ENCODE measurements around the gene YBEY. TPM values are rescaled to one million over a fixed set of nuclear protein-coding genes. Genes with fewer than 3 reads are reported as not detected.

YBEY gene
- total RNA-seq, 1 donor from 2014 or later, result 13.5 TPM

GRCh38 chr21:46274797-46275390 is 11.2 kb upstream of the YBEY start:
- TF ChIP-seq EZH2 (IDR thresholded peaks at IDR 0.05; ENCODE audit: insufficient read depth, low read length), result no peak
- TF ChIP-seq CTCF (IDR thresholded peaks at IDR 0.05; ENCODE audit: insufficient read depth, low read depth, low read length), result no peak
- H3K4me2 ChIP-seq (ENCODE audit: low read length), result no peak overlapping the region
- FAIRE-seq (no peak), DNase-seq (ENCODE audit: low read depth) (no peak)
- Mint-ChIP-seq H3K9me3 (ENCODE audit: unreplicated experiment) (no peaks in the 10 kb centered on the region), H3K27me3 (ENCODE audit: low read depth, unreplicated experiment) (no peaks in the 10 kb centered on the region), H3K27ac (ENCODE audit: unreplicated experiment) (no peak overlapping the region), H3K4me1 (ENCODE audit: low read depth, unreplicated experiment) (no peaks in the 10 kb centered on the region), H3K4me3 (ENCODE audit: unreplicated experiment) (no peak overlapping the region), H3K36me3 (ENCODE audit: low read depth, unreplicated experiment) (peaks cover 17% of the 10 kb centered on the region)
- no peak overlapping the region for H3K4me3 ChIP-seq (ENCODE audit: insufficient read depth, low read depth, low read length)
- peaks cover 67% of the 10 kb centered on the region for H3K36me3 ChIP-seq (ENCODE audit: insufficient read depth, low read length)
- H4K20me1 ChIP-seq (ENCODE audit: insufficient read depth, low read length), result peaks cover 32% of the 10 kb centered on the region
- no peak overlapping the region for H3K27ac ChIP-seq (ENCODE audit: low read depth, low read length)
- H3K79me2 ChIP-seq (ENCODE audit: insufficient read depth, low read length), result peaks cover 14% of the 10 kb centered on the region
- H3K9ac ChIP-seq (ENCODE audit: low read length), result no peak overlapping the region
- H3K27me3 ChIP-seq (ENCODE audit: insufficient read depth, low read length), result no peaks in the 10 kb centered on the region
- no peak overlapping the region for H2AFZ ChIP-seq (ENCODE audit: low read depth, low read length)
- H3K9me3 ChIP-seq (ENCODE audit: insufficient read depth, low read depth, low read length), result no peaks in the 10 kb centered on the region
- no peaks in the 10 kb centered on the region for H3K4me1 ChIP-seq (ENCODE audit: insufficient read depth, low read length)

DNA sequence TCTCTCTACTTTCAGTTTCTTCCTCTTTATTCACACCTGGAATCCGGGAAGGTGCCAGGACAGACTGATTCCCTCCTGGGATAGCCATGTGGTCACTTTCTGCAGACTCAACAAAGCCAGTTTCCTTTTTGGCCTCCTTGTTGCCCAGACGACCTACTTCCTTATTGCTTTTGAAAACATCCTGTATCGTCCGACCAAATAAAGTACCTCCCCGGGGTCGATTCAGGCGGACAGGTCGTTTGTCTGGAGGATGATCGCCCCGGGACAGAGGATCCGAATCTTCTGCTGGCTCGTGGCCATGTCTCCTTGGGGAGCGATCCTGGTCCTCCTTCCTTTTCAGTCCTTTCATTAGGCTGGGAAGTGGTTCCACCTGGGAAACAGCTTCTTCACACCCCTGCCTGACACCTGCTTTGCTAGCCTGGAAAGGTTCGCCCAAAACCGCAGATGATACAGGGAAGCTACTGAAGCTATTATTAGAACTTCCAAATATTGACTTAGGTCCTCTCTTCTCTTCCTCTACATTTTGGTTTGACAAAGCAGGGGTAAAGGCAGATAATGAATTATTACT is 2.0 kb upstream of the YBEY start:
- Histone ChIP-seq H3K79me2 (ENCODE audit: insufficient read depth, low read length) (peaks cover 66% of the 10 kb centered on the region), H3K4me3 (ENCODE audit: insufficient read depth, low read depth, low read length) (no peak overlapping the region)
- no peaks in the 10 kb centered on the region for H3K27me3 Mint-ChIP-seq (ENCODE audit: low read depth, unreplicated experiment)

More for the DNA sequence above, 2.0 kb upstream of the YBEY start:
- H3K4me2 ChIP-seq (ENCODE audit: low read length), result peak overlapping the region; percentile 96
- Mint-ChIP-seq H3K4me1 (ENCODE audit: low read depth, unreplicated experiment) (peaks cover 27% of the 10 kb centered on the region), H3K27ac (ENCODE audit: unreplicated experiment) (no peak overlapping the region), H3K36me3 (ENCODE audit: low read depth, unreplicated experiment) (peaks cover 17% of the 10 kb centered on the region), H3K9me3 (ENCODE audit: unreplicated experiment) (no peaks in the 10 kb centered on the region), H3K4me3 (ENCODE audit: unreplicated experiment) (peak overlapping the region; percentile 82)
- peaks cover 12% of the 10 kb centered on the region for H3K36me3 ChIP-seq (ENCODE audit: insufficient read depth, low read length)
- no peak for FAIRE-seq
- peaks cover 21% of the 10 kb centered on the region for H3K4me1 ChIP-seq (ENCODE audit: insufficient read depth, low read length)
- no peaks in the 10 kb centered on the region for H3K27me3 ChIP-seq (ENCODE audit: insufficient read depth, low read length)
- H3K27ac ChIP-seq (ENCODE audit: low read depth, low read length), result no peak overlapping the region
- H3K9me3 ChIP-seq (ENCODE audit: insufficient read depth, low read depth, low read length), result no peaks in the 10 kb centered on the region
- H4K20me1 ChIP-seq (ENCODE audit: insufficient read depth, low read length), result peaks cover 55% of the 10 kb centered on the region
- H3K9ac ChIP-seq (ENCODE audit: low read length), result peak overlapping the region; percentile 19
- H2AFZ ChIP-seq (ENCODE audit: low read depth, low read length), result no peak overlapping the region
- no peak for DNase-seq (ENCODE audit: low read depth)
- TF ChIP-seq CTCF (IDR thresholded peaks at IDR 0.05; ENCODE audit: insufficient read depth, low read depth, low read length), result no peak
- no peak for TF ChIP-seq EZH2 (IDR thresholded peaks at IDR 0.05; ENCODE audit: insufficient read depth, low read length)
